Gastrocnemius medialis (tissue), 4 donors: ENCODE data around the gene VSX1.

Source experiments
- CTCF ChIP-seq, 5 experiments: fragments of 450-650 bp in 3 of 5; fragments of 200-600 bp in 2 of 5; sonication (generic) in 2 of 5; IDR thresholded peaks in 4 of 5; conservative IDR thresholded peaks in 1 of 5; 1 replicate in 4 of 5; 2 replicates in 1 of 5; pipeline ENCODE4 v1.5.1; 2016 to 2019; ENCODE audit warnings: antibody characterized with exemption in 5 of 5, mild to moderate bottlenecking in 3 of 5, moderate library complexity in 3 of 5
- POLR2A ChIP-seq, 2 donors: fragments of 450-650 bp; IDR thresholded peaks; one replicate each; pipeline ENCODE4 v1.6.1; 2017; ENCODE audit warnings: antibody characterized with exemption in 2 of 2, mild to moderate bottlenecking in 2 of 2, moderate library complexity in 2 of 2

DNA sequence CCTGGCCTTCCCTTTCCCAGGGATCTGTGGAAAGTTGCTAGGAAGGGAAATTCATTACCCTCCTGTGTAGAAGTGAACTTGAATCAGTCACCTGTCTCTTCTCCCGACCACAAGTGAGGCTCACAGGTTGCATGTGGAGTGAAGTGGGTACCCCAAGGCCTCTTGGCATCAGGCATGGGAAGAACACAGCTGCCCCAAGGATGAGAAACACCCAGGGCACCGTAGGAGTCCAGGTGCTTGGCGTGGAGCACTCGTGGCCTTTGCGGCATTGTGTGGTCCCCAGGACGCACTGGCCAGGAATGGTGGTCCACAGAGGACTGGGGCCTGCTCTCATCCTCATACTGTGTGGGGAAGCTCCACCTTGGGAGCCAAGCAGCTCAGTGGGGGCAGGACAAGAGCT lies 47.5 kb upstream of the VSX1 start:
- TF ChIP-seq CTCF (IDR thresholded peaks at IDR 0.05 in 4 of 5, conservative IDR thresholded peaks at IDR 0.05 in 1 of 5) = no peak
- TF ChIP-seq POLR2A (IDR thresholded peaks at IDR 0.05) = no peak
